Chondrocyte (in vitro differentiated cells): ENCODE measurements around the gene IGFBP4. TPM values are rescaled to one million over a fixed set of nuclear protein-coding genes. Genes with fewer than 3 reads are reported as not detected.

Experiments
- DNase-seq: peaks from one replicate; pipeline ENCODE4 v3.0.0; 2021; ENCODE audit warnings: mixed read lengths, low spot score
- H3K27ac Mint-ChIP-seq: one replicate; pipeline ENCODE4 v1.8.0; 2021; ENCODE audit warnings: mild to moderate bottlenecking, moderate library complexity, mixed read lengths; ENCODE audit not compliant: unreplicated experiment
- H3K27me3 Mint-ChIP-seq: 2 replicates; pipeline ENCODE4 v1.8.0; 2021; ENCODE audit warnings: low read depth, mixed read lengths
- H3K36me3 Mint-ChIP-seq: 2 replicates; pipeline ENCODE4 v1.8.0; 2021; ENCODE audit warnings: low read depth, mixed read lengths
- H3K4me1 Mint-ChIP-seq: 2 replicates; pipeline ENCODE4 v1.8.0; 2021; ENCODE audit warnings: low read depth, mild to moderate bottlenecking, mixed read lengths
- H3K4me3 Mint-ChIP-seq: one replicate; pipeline ENCODE4 v1.8.0; 2021; ENCODE audit warnings: mild to moderate bottlenecking, moderate library complexity, mixed read lengths; ENCODE audit not compliant: unreplicated experiment
- H3K9me3 Mint-ChIP-seq: 2 replicates; pipeline ENCODE4 v1.8.0; 2021; ENCODE audit warnings: low read depth, mixed read lengths
- total RNA-seq: library from RNA; stranded (reverse); gene quantifications from 3 replicates; pipeline ENCODE4 v1.2.1, GENCODE V29; 2021
- TF ChIP-seq, protein P1 (sequence below): fragments of 200-600 bp; sonication (generic); IDR thresholded peaks from 2 replicates; pipeline ENCODE4 v1.5.0; 2021; ENCODE audit warnings: antibody characterized with exemption, mild to moderate bottlenecking, moderate library complexity

The IGFBP4 gene
- total RNA-seq, 1 donor from 2014 or later: 496 TPM

DNA sequence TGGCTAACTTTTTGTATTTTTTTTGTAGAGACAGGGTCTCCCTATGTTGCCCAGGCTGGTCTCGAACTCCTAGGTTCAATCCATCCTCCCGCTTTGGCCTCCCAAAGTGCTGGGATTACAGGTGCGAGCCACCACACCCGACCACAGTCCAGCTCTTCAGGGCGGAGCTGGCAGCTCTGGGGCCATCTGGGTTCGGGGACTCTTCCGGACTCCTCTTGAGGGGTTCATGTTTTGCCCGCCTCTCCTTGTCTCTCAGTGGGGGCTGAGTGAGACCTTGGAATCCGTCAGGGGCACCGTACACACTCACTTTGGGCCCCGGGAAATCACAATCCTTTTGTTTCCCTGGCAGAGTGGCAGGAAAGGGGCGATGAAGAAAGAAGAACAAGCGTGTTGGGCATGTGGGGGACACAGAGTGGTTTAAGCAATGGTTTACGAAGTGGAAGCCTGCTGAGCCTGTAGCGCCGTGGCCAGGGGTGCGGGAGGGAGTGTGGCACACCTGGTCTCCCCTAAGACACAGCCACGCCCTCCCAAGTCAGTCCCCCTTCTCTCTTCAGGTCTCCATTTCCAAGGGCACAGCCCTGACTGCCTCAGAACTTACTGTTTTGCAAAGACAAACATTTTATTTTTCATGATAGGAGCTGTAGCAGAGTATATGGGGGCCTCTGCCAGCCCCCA, 32.1 kb downstream of the IGFBP4 start:
- no peaks in the 10 kb centered on the region for H3K9me3 Mint-ChIP-seq
- TF ChIP-seq, protein P1, sequence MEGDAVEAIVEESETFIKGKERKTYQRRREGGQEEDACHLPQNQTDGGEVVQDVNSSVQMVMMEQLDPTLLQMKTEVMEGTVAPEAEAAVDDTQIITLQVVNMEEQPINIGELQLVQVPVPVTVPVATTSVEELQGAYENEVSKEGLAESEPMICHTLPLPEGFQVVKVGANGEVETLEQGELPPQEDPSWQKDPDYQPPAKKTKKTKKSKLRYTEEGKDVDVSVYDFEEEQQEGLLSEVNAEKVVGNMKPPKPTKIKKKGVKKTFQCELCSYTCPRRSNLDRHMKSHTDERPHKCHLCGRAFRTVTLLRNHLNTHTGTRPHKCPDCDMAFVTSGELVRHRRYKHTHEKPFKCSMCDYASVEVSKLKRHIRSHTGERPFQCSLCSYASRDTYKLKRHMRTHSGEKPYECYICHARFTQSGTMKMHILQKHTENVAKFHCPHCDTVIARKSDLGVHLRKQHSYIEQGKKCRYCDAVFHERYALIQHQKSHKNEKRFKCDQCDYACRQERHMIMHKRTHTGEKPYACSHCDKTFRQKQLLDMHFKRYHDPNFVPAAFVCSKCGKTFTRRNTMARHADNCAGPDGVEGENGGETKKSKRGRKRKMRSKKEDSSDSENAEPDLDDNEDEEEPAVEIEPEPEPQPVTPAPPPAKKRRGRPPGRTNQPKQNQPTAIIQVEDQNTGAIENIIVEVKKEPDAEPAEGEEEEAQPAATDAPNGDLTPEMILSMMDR: no peak
- no peak overlapping the region for H3K27ac Mint-ChIP-seq
- no peak overlapping the region for H3K4me3 Mint-ChIP-seq
- no peaks in the 10 kb centered on the region for H3K36me3 Mint-ChIP-seq
- peaks cover 40% of the 10 kb centered on the region for H3K4me1 Mint-ChIP-seq
- H3K27me3 Mint-ChIP-seq: no peaks in the 10 kb centered on the region
- DNase-seq: no peak

DNA sequence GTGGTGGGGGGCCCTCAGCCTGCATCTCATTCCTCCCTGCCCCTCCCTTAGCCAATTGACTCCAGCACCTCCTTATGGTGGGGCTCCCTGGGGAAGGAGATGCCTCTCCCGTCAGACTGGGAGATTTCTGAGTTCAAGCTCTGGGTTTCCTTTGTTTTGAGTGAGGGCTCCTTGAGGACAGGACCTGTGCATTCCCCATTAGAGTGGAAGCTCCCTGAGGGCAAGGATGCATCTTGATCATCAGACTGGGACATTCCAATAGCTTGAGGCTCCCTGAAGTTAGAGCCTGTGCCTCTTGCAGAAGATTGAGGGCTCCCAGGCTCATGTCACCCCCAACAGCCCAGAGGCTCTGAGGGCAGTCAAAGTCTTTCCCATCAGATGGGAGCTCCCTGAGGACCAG, 34.5 kb downstream of the IGFBP4 start:
- TF ChIP-seq, protein P1: no peak
- no peaks in the 10 kb centered on the region for H3K27me3 Mint-ChIP-seq
- peaks cover 31% of the 10 kb centered on the region for H3K4me1 Mint-ChIP-seq
- H3K36me3 Mint-ChIP-seq: no peaks in the 10 kb centered on the region
- no peak overlapping the region for H3K4me3 Mint-ChIP-seq
- no peak for DNase-seq
- no peaks in the 10 kb centered on the region for H3K9me3 Mint-ChIP-seq
- H3K27ac Mint-ChIP-seq: no peak overlapping the region

DNA sequence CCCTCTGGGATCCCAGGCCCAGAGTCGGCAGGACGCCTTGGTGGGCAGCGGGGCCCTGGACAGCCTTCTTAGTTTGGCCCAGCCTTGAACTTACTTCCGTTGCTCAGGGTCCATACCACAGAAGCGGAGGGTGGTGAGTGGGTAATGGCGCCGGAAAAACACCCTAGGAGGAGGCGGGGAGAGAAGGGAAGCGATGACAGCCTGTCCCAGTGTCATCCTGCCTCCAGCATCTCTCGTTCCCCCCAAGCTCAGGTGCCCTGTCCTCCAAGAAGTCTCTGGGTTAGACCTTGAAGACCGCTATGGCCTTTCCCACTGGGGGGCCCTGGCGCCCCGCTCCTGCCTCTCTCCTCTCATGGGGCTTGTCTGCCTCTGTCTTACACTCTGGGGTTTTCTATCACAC, 35.2 kb downstream of the IGFBP4 start:
- no peaks in the 10 kb centered on the region for H3K9me3 Mint-ChIP-seq
- H3K36me3 Mint-ChIP-seq: no peaks in the 10 kb centered on the region
- H3K4me3 Mint-ChIP-seq: no peak overlapping the region
- TF ChIP-seq, protein P1: no peak
- H3K27me3 Mint-ChIP-seq: no peaks in the 10 kb centered on the region
- H3K27ac Mint-ChIP-seq: no peak overlapping the region
- peaks cover 30% of the 10 kb centered on the region for H3K4me1 Mint-ChIP-seq
- no peak for DNase-seq

DNA sequence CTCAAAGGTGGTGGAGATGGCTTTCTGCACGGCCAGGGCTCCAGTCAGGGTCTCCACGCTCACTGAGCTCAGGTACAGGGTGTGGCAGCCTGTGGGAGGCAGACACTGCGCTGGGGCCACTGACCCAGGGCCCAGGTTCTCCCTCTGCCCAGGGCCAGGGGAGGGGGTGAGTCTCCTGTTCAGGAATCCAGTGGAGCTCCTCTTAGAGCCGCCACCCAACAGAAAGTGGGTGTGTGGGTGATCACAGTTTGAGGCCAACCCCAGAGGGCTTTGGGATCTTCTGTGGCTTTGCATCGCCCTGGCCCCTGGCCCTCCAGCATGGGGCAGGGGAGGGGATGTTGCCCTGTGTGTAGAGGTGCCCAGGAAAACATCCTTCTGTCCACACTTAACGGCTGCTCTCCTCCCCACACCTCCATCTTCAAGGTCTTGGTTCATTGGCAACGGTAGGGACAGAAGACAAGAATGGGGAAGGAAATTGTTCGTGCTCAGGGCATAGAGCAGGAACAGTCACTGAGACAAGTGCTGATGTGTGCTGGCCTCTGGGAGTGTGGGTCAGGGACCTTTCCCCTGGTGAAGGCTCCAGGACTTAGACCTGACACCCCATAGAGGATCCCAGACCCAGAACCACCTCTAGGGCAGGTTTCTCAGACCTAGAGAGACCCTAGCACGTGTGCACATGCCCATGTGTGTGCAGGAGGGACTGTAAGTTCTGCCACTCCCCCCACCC, 36.7 kb downstream of the IGFBP4 start:
- peaks cover 26% of the 10 kb centered on the region for H3K4me1 Mint-ChIP-seq
- TF ChIP-seq, protein P1: no peak
- no peak overlapping the region for H3K27ac Mint-ChIP-seq
- no peaks in the 10 kb centered on the region for H3K9me3 Mint-ChIP-seq
- H3K36me3 Mint-ChIP-seq: no peaks in the 10 kb centered on the region
- no peak overlapping the region for H3K4me3 Mint-ChIP-seq
- no peaks in the 10 kb centered on the region for H3K27me3 Mint-ChIP-seq
- DNase-seq: no peak

DNA sequence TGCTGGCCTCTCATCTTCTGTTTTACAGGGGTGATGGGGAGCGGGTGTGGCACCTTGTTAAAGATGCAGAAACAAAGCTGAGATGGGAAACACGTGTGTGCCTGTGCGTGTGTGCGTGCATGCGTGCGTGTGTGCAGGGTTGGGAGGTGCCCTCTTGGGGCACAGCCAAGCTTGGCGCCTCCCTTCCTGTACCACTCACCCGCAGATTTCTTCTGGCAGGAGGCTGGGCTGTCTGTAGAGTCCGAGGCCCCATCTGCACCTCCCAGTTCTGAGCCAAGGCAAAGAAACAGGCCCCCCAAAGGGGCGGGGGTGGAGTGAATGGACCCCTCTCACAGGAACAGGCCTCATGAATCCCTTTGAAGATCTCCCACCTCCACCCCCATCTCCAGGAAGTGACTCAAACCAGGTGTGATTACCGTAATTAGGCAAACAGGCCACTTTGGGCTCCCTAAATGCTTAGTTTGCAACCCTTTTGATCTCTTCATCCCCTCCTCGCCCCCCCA, 37.3 kb downstream of the IGFBP4 start:
- no peak for DNase-seq
- H3K4me3 Mint-ChIP-seq: no peak overlapping the region
- H3K4me1 Mint-ChIP-seq: peaks cover 29% of the 10 kb centered on the region
- no peaks in the 10 kb centered on the region for H3K27me3 Mint-ChIP-seq
- no peaks in the 10 kb centered on the region for H3K9me3 Mint-ChIP-seq
- TF ChIP-seq, protein P1: no peak
- no peaks in the 10 kb centered on the region for H3K36me3 Mint-ChIP-seq
- no peak overlapping the region for H3K27ac Mint-ChIP-seq
